Measurements from ENCODE around the gene RTP1. TPM values are rescaled to one million over a fixed set of nuclear protein-coding genes. Genes with fewer than 3 reads are reported as not detected.

Gene RTP1, protein sequence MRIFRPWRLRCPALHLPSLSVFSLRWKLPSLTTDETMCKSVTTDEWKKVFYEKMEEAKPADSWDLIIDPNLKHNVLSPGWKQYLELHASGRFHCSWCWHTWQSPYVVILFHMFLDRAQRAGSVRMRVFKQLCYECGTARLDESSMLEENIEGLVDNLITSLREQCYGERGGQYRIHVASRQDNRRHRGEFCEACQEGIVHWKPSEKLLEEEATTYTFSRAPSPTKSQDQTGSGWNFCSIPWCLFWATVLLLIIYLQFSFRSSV
- not detected in 2 replicates for total RNA-seq (2011; cell fraction: chromatin; rRNA removed; ENCODE audit: low replicate concordance)
- not detected in 2 replicates for total RNA-seq (2011; cell fraction: nucleolus; rRNA removed)
- not detected in 2 replicates for total RNA-seq (2011; cell fraction: nucleoplasm; rRNA removed)
- total RNA-seq (2014; rRNA removed): not detected in 2 replicates
- total RNA-seq (2014; rRNA removed; fragmentation: Illumina TruSeq; extraction: Trizol): not detected in 2 replicates
- not detected in 2 replicates for total RNA-seq (2015; rRNA removed; fragmentation: Illumina TruSeq; extraction: Trizol)
- total RNA-seq (2021): not detected in 2 replicates
- not detected in 2 replicates for polyA plus RNA-seq (2011; rRNA removed)
- not detected in 2 replicates for polyA plus RNA-seq (2011; cell fraction: cytosol; rRNA removed)
- not detected in 2 replicates for polyA plus RNA-seq (2011; cell fraction: nucleus; rRNA removed)
- polyA plus RNA-seq (2012): not detected in 2 replicates
- polyA plus RNA-seq (2014; fragmentation: Illumina TruSeq; extraction: Trizol): not detected in 2 replicates
- polyA plus RNA-seq (2014; fragmentation: Nextera tagmentation; extraction: Ambion mirVana): not detected
- polyA plus RNA-seq (2014; rRNA removed): not detected in 2 replicates
- not detected in 2 replicates for polyA minus RNA-seq (2011; rRNA and poly(A)+ RNA removed)
- not detected in 2 replicates for polyA minus RNA-seq (2011; cell fraction: cytosol; rRNA and poly(A)+ RNA removed)
- not detected in 2 replicates for polyA minus RNA-seq (2011; cell fraction: nucleus; rRNA and poly(A)+ RNA removed)
- Bru-seq, nascent RNA: not detected
- BruChase-seq, experiment 1, labeled RNA remaining after a 2-hour chase: not detected
- BruChase-seq, experiment 2, labeled RNA remaining after a 6-hour chase: percentile 15 among the genes with signal in this experiment
- long read RNA-seq, experiment 1: 0 reads
- long read RNA-seq, experiment 2: 0 reads
- long read RNA-seq, experiment 3: 0 reads

DNA sequence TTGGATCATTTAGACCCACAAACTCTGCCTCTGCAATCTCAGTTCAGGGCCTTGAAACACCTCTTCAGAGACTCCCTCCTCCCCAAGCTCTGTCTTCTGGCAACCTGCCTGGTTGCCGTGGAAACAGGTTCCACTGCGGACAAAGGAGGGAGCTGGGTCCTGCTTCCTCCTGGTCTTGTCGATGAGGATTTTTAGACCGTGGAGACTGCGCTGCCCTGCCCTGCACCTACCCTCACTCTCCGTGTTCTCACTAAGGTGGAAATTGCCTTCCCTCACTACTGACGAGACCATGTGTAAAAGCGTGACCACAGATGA is at the start of gene RTP1:
TSS of gene RTP1 (plus strand) at position 152 of the 315 bp plus-strand sequence. CDS start at position 182, 30 bp downstream.
- Histone ChIP-seq H2AFZ (ENCODE audit: low read depth, low read length) (no peak within 1 kb of the TSS), H3K27me3 (ENCODE audit: control insufficient read depth in 2 of 2, insufficient read depth in 2 of 2, low read length in 2 of 2) (peaks cover 17 to 52% of the 10 kb centered on the region in 2 experiments), H3K4me1 (replicated peaks in 1 of 2; ENCODE audit: control insufficient read depth in 2 of 2, insufficient read depth in 2 of 2, low read length in 2 of 2) (peaks cover 0 to 6% of the 10 kb centered on the region in 2 experiments; a peak in 1 of 5 replicates), H3K9me3 (replicated peaks; ENCODE audit: control insufficient read depth, insufficient read depth, low read depth, low read length) (no peaks in the 10 kb centered on the region), H3K9ac (ENCODE audit: insufficient read depth in 1 of 2, low read depth in 2 of 2, low read length in 2 of 2) (no peak within 1 kb of the TSS), H3K9me1 (ENCODE audit: control insufficient read depth, insufficient read depth, low read length) (no peaks in the 10 kb centered on the region), H3K79me2 (ENCODE audit: control insufficient read depth, insufficient read depth, low read length) (no peaks in the 10 kb centered on the region), H3K4me3 (no peak within 1 kb of the TSS), H3K4me2 (ENCODE audit: insufficient read depth, low read length) (no peak within 1 kb of the TSS), H4K20me1 (replicated peaks; ENCODE audit: control insufficient read depth, insufficient read depth, low read length) (0 out of 2 replicates have a peak, but pooled peaks cover 3% of the 10 kb centered on the region), H3K36me3 (ENCODE audit: control insufficient read depth, insufficient read depth, low read length) (no peaks in the 10 kb centered on the region), H3K27ac (ENCODE audit: extremely low read depth, low read depth, low read length) (no peak within 1 kb of the TSS)
- intact Hi-C loops (cut with micrococcal nuclease) (no loop called here), in situ Hi-C loops (cut with MboI) (no loop called here)
- POLR2A ChIA-PET: interaction anchor here (1.2 kb wide), 1 partner anchor 13 kb away, joined by 3 read pairs; no protein-coding TSS in a partner anchor
- CTCF ChIA-PET (ENCODE audit: low intra/inter-chr PET ratio): interaction anchor here (0.6 kb wide), 1 partner anchor 608 kb away, joined by 5 read pairs; no protein-coding TSS in a partner anchor
- WGBS (ENCODE audit: insufficient coverage, low coverage, missing lambda C conversion rate): 0% methylated on average over 8 of the region's 8 CpGs
- DNase-seq (ENCODE audit: extremely low read depth in 1 of 4, low spot score in 3 of 4) (no peak), ATAC-seq (no peak), FAIRE-seq (no peak)
- BruUV-seq (replicated peaks): no TSS peak
- TF ChIP-seq RFX1 (IDR thresholded peaks at IDR 0.05): peak; percentile 54
- TF ChIP-seq ZNF707 (CRISPR knock-in tag; conservative IDR thresholded peaks at IDR 0.05): no peak
